Psoas muscle (tissue), 8 donors: ENCODE results near the gene LMOD2. TPM values are rescaled to one million over a fixed set of nuclear protein-coding genes. Genes with fewer than 3 reads are reported as not detected.
A peak's percentile ranks its signal among the peaks of the same experiment; 100 is the strongest.

ENCODE experiments used
- ATAC-seq, 4 donors: fragments of 200-7000 bp; cut with Tn5 transposase; one replicate each; pipeline ENCODE4 v1.9.1; 2020; ENCODE audit warnings: moderate library complexity in 3 of 4, mild to moderate bottlenecking in 2 of 4
- DNase-seq, 2 donors: peaks; one replicate each; pipeline ENCODE4 v3.0.0-alpha.2; 2020
- H3K27ac ChIP-seq: fragments of 200-600 bp; one replicate; pipeline ENCODE4 v1.8.0; 2022
- H3K27me3 ChIP-seq, 3 donors: fragments of 200-600 bp in 1 of 3; one replicate each; pipeline versions ENCODE4 v1.6.1 to v1.8.0; 2013 to 2022; ENCODE audit warnings: low read length in 2 of 3, mild to moderate bottlenecking in 2 of 3, moderate library complexity in 1 of 3; ENCODE audit not compliant: insufficient read depth in 3 of 3
- H3K36me3 ChIP-seq, 2 donors: fragments of 200-600 bp in 1 of 2; one replicate each; pipeline versions ENCODE4 v1.6.1 to v1.8.0; 2013 to 2022; ENCODE audit warnings: low read depth in 1 of 2, mild to moderate bottlenecking in 1 of 2, moderate library complexity in 1 of 2; ENCODE audit not compliant: insufficient read depth in 1 of 2
- H3K4me1 ChIP-seq: fragments of 200-600 bp; one replicate; pipeline ENCODE4 v1.8.0; 2022
- H3K4me3 ChIP-seq: fragments of 200-600 bp; one replicate; pipeline ENCODE4 v1.8.0; 2022; ENCODE audit warnings: mild to moderate bottlenecking
- H3K9me3 ChIP-seq: fragments of 200-600 bp; one replicate; pipeline ENCODE4 v1.8.0; 2022
- CTCF ChIP-seq: fragments of 200-600 bp; IDR thresholded peaks from one replicate; pipeline ENCODE4 v1.8.0; 2022; ENCODE audit warnings: antibody characterized with exemption
- WGBS, 3 donors: extraction: QIAGEN DNeasy Blood & Tissue Kit; methylation state at CpG; one replicate each; pipeline versions ENCODE4 v1.1.6 to v1.1.7; 2013; 5-methylcytosine and 5-hydroxymethylcytosine counted together
- intact Hi-C, 2 donors: fragments of 100-400 bp; cut with DNase I; formaldehyde crosslinking; loops; one replicate each; pipeline versions ENCODE4 v1.11.0 to v1.14.2; 2022
- polyA plus RNA-seq, 3 donors: library from polyadenylated mRNA; stranded (reverse); fragments of 200-250 nt; gene quantifications; one replicate each; pipeline ENCODE4 v1.2.3, GENCODE V29; 2013
- total RNA-seq, 4 donors: library from RNA; stranded (reverse); fragmentation: NEBNext Ultra II Directional in 2 of 4; extraction: Animal tissue kit (Norgen Biotek cat#: 25700) in 2 of 4; gene quantifications; one replicate each; pipeline versions ENCODE4 v1.2.1 to v1.2.4, GENCODE V29; 2021 to 2023
- donor health status: healthy with polysubstance abuse.
- donor health status: DM: no; HTN: no; CAD: no; lungs with moderate emphysema.
- donor health status: Bipolar disorder and iron deficiency.
- donor health status: healthy.
- donor health status: DM: yes; HTN: yes; CAD: no.
- donor health status: DM: no; HTN: no; CAD: no.
- donor health status: DM: no; HTN: no; CAD: no.
- donor health status: DM: yes; HTN: yes; CAD: no.

Gene LMOD2
- total and polyA plus RNA-seq, 7 donors: 6.9 to 1,114 (median 383) TPM

GRCh38 chr7:123650595-123650994, 5.1 kb upstream of the LMOD2 start:
- Histone ChIP-seq H3K27ac (peak overlapping the region; percentile 75), H3K27me3 (no peaks in the 10 kb centered on the region), H3K4me3 (peak overlapping the region; percentile 11), H3K36me3 (no peaks in the 10 kb centered on the region), H3K4me1 (peaks cover 51% of the 10 kb centered on the region), H3K9me3 (no peaks in the 10 kb centered on the region)
- ATAC-seq: peak in 1 of 4 donors; percentile 36
- DNase-seq: no peak
- intact Hi-C loops: no loop called here
- WGBS, 3 donors: 33 to 56% (median 46%) methylated on average over 2 of the region's 2 CpGs
- TF ChIP-seq CTCF: no peak

- H3K9me3 ChIP-seq: no peaks in the 10 kb centered on the region
- no peak for DNase-seq
- no peak overlapping the region for H3K4me3 ChIP-seq
- intact Hi-C loops: no loop called here
- no peak for ATAC-seq
- peaks cover 0 to 5% of the 10 kb centered on the region in 2 donors for H3K36me3 ChIP-seq
- TF ChIP-seq CTCF: no peak
- peak overlapping the region; percentile 75 for H3K27ac ChIP-seq
- peaks cover 39% of the 10 kb centered on the region for H3K4me1 ChIP-seq
- H3K27me3 ChIP-seq: no peaks in the 10 kb centered on the region
- 96 to 100% (median 97%) methylated on average over 1 of the region's 1 CpG for WGBS, 3 donors
These were observed 3.3 kb upstream of the LMOD2 start for GRCh38 chr7:123652406-123652805.

GRCh38 chr7:123653162-123653561, 2.5 kb upstream of the LMOD2 start:
- peak overlapping the region; percentile 89 for H3K27ac ChIP-seq
- H3K4me3 ChIP-seq: no peak overlapping the region
- TF ChIP-seq CTCF: no peak
- peaks cover 39% of the 10 kb centered on the region for H3K4me1 ChIP-seq
- H3K27me3 ChIP-seq: no peaks in the 10 kb centered on the region
- H3K36me3 ChIP-seq: peaks cover 0 to 12% of the 10 kb centered on the region in 2 donors
- H3K9me3 ChIP-seq: no peaks in the 10 kb centered on the region
- no peak for ATAC-seq
- no peak for DNase-seq
- 86 to 94% (median 88%) methylated on average over 6 of the region's 6 CpGs for WGBS, 3 donors
- intact Hi-C loops: no loop called here

GRCh38 chr7:123656544-123657303, 1.1 kb downstream of the LMOD2 start:
- H3K4me1 ChIP-seq: peaks cover 24% of the 10 kb centered on the region
- intact Hi-C loops: no loop called here

More at GRCh38 chr7:123656544-123657303, 1.1 kb downstream of the LMOD2 start:
- H3K4me3 ChIP-seq: peak overlapping the region; percentile 69
- TF ChIP-seq CTCF: no peak
- peaks cover 0 to 40% of the 10 kb centered on the region in 2 donors for H3K36me3 ChIP-seq
- no peaks in the 10 kb centered on the region for H3K27me3 ChIP-seq
- ATAC-seq (peak; percentile 1 to 66 (median 40)), DNase-seq (no peak)
- WGBS, 3 donors: 26 to 33% (median 33%) methylated on average over 6 of the region's 6 CpGs
- no peaks in the 10 kb centered on the region for H3K9me3 ChIP-seq
- H3K27ac ChIP-seq: peak overlapping the region; percentile 89
